ENCODE results near the gene SH2B3. TPM values are rescaled to one million over a fixed set of nuclear protein-coding genes. Genes with fewer than 3 reads are reported as not detected.

Gene SH2B3
- total RNA-seq, 3 donors from 2014 or later (not counting 1 experiment from before 2014, with no cell fraction given), result 68.1 to 81.3 (median 68.4) TPM

DNA sequence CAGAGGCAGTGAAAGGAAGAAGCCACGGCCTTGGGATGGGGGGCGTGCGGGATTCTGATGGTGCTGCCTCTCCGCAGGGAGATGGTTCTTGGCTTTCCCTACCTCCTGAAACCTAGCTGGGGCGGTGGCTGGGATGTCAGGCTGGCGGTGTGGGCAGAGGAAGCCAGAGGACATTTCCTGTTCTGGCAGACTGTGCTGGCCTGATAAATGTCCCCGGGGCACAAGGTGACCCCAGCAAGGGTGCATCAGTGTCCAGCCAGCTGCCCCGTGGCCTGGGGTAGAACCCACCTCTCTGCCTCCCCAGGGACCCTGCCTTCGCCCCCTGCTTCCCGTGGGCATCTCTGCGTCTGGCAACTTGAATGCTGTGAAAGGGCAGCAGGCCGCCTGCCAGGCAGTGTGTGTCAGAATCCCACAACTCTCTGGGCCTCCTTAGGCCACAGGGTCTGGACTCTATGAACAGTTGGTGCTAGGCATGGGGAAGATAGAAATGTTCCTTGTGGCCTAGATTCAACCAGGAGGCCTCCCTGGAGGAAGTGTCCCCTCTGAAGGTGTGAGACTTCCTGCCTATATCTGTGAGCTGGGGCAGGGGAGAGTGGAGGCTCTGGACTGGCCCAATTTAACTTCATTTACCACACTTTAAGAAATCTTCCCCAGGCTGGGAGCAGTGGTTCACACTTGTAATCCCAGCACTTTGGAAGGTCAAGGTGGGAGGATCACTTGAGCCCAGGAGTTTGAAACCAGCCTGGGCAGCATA is 4.9 kb downstream of the SH2B3 start:
- intact Hi-C loops (cut with micrococcal nuclease), result no loop called here
- no peaks in the 10 kb centered on the region for H3K27me3 Mint-ChIP-seq (ENCODE audit: low read depth in 2 of 2)
- ATAC-seq (no peak), DNase-seq (peak in 1 of 2 donors; percentile 20)
- TF ChIP-seq, protein P1, sequence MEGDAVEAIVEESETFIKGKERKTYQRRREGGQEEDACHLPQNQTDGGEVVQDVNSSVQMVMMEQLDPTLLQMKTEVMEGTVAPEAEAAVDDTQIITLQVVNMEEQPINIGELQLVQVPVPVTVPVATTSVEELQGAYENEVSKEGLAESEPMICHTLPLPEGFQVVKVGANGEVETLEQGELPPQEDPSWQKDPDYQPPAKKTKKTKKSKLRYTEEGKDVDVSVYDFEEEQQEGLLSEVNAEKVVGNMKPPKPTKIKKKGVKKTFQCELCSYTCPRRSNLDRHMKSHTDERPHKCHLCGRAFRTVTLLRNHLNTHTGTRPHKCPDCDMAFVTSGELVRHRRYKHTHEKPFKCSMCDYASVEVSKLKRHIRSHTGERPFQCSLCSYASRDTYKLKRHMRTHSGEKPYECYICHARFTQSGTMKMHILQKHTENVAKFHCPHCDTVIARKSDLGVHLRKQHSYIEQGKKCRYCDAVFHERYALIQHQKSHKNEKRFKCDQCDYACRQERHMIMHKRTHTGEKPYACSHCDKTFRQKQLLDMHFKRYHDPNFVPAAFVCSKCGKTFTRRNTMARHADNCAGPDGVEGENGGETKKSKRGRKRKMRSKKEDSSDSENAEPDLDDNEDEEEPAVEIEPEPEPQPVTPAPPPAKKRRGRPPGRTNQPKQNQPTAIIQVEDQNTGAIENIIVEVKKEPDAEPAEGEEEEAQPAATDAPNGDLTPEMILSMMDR (IDR thresholded peaks at IDR 0.05), result no peak
- Histone ChIP-seq H3K4me1 (ENCODE audit: control insufficient read depth, insufficient read depth, low read length) (peaks cover 89% of the 10 kb centered on the region), H3K27me3 (ENCODE audit: control insufficient read depth, insufficient read depth, low read length) (no peaks in the 10 kb centered on the region), H3K4me3 (ENCODE audit: low read length) (peak overlapping the region; percentile 13), H3K36me3 (ENCODE audit: control insufficient read depth, insufficient read depth, low read length) (peaks cover 2% of the 10 kb centered on the region), H3K9me3 (ENCODE audit: control insufficient read depth, insufficient read depth, low read length) (no peaks in the 10 kb centered on the region), H3K27ac (ENCODE audit: low read length) (peak overlapping the region; percentile 68)
- 54% methylated on average over 12 of the region's 12 CpGs for WGBS (ENCODE audit: insufficient coverage)
- peak overlapping the region; percentile 95 for H3K4me3 Mint-ChIP-seq
- no peaks in the 10 kb centered on the region for H3K9me3 Mint-ChIP-seq
- no peaks in the 10 kb centered on the region for H3K36me3 Mint-ChIP-seq
- peak overlapping the region; percentile 91 to 96 for H3K27ac Mint-ChIP-seq
- peaks cover 67 to 86% of the 10 kb centered on the region in 2 donors for H3K4me1 Mint-ChIP-seq

DNA sequence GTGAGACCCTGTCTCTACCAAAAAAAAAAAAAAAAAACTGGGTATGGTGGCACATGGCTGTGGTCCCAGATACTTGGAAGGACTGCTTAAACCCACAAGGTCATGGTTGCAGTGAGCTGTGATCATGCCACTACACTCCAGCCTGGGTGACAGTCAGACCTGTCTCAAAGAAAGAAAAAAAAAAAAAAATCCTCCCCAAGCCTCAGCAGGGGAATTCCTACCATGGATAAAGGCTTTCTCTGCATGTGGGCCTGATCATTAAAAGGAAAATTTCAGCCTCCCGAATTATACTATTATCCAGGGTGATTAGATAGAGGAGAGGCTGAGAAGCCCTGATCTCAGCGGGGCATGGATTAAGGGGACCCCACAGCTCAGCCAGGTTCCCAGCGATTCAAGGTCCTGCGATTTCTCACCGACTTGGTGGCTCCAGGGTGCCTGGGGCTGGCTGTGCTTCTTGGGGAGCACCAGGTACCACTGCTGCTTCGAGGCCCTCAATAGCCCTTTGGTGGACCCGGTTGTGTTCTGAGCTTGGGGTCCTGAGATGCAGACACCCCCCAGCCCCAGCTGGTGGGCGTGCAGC is 5.6 kb downstream of the SH2B3 start:
- Mint-ChIP-seq H3K27ac (peak overlapping the region; percentile 91 to 96), H3K36me3 (no peaks in the 10 kb centered on the region), H3K9me3 (no peaks in the 10 kb centered on the region), H3K4me3 (peak overlapping the region; percentile 62), H3K4me1 (peaks cover 67 to 86% of the 10 kb centered on the region in 2 donors), H3K27me3 (ENCODE audit: low read depth in 2 of 2) (no peaks in the 10 kb centered on the region)
- H3K9me3 ChIP-seq (ENCODE audit: control insufficient read depth, insufficient read depth, low read length), result no peaks in the 10 kb centered on the region
- no peaks in the 10 kb centered on the region for H3K27me3 ChIP-seq (ENCODE audit: control insufficient read depth, insufficient read depth, low read length)
- TF ChIP-seq, protein P1 (IDR thresholded peaks at IDR 0.05), result no peak
- DNase-seq (peak in 1 of 2 donors; percentile 54), ATAC-seq (peak in 2 of 3 donors; percentile 16 to 29)
- H3K27ac ChIP-seq (ENCODE audit: low read length), result peak overlapping the region; percentile 68
- 85% methylated on average over 7 of the region's 8 CpGs for WGBS (ENCODE audit: insufficient coverage)
- intact Hi-C loops (cut with micrococcal nuclease), result no loop called here
- H3K4me1 ChIP-seq (ENCODE audit: control insufficient read depth, insufficient read depth, low read length), result peaks cover 89% of the 10 kb centered on the region
- H3K36me3 ChIP-seq (ENCODE audit: control insufficient read depth, insufficient read depth, low read length), result peaks cover 2% of the 10 kb centered on the region
- H3K4me3 ChIP-seq (ENCODE audit: low read length), result no peak overlapping the region

DNA sequence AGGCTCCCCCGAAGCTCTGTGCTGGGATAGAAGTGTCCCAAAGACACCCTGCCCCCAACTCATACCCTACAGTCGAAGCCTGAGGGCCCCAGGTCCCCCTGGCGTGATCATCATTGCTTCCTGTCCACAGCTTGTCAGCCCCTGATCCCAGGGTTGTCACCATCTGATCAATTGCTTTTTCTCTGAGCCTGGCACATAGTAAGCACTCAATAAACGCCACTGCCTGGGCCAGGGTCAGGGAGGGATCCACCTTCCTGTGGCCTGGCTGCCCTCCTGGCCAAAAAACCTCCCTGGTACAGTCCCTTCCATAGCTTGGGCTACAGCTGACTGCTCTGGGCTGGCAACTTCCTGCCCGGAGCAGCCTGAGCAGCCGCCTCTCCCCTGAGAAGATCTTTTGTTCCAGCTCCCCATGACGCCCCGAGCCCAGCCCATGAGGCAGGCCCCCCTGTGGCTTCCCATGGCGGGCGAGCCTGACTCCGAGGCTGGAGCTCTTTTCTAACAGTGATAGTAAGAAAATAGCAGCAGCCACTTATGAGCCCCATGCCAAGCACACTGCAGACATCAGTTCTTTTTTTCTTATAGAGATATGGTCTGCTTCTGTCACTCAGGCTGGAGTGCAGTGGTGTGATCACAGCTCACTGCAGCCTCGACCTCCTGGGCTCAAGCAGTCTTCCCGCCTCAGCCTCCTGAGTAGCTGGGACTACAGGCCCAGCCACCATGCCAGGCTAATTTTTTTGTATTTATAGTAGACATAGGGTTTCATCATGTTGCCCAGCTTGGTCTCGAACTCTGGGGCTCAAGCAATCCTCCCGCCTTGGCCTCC is 6.5 kb downstream of the SH2B3 start:
- Histone ChIP-seq H3K4me3 (ENCODE audit: low read length) (no peak overlapping the region), H3K27me3 (ENCODE audit: control insufficient read depth, insufficient read depth, low read length) (no peaks in the 10 kb centered on the region), H3K27ac (ENCODE audit: low read length) (peak overlapping the region; percentile 68), H3K36me3 (ENCODE audit: control insufficient read depth, insufficient read depth, low read length) (peaks cover 2% of the 10 kb centered on the region), H3K9me3 (ENCODE audit: control insufficient read depth, insufficient read depth, low read length) (no peaks in the 10 kb centered on the region), H3K4me1 (ENCODE audit: control insufficient read depth, insufficient read depth, low read length) (peaks cover 82% of the 10 kb centered on the region)
- DNase-seq (peak; percentile 21 to 44), ATAC-seq (peak; percentile 33 to 50 (median 45))
- Mint-ChIP-seq H3K4me3 (peak overlapping the region; percentile 90), H3K27ac (peak overlapping the region; percentile 91 to 96), H3K36me3 (no peaks in the 10 kb centered on the region), H3K4me1 (peaks cover 60 to 84% of the 10 kb centered on the region in 2 donors), H3K27me3 (ENCODE audit: low read depth in 2 of 2) (no peaks in the 10 kb centered on the region), H3K9me3 (no peaks in the 10 kb centered on the region)
- intact Hi-C loops (cut with micrococcal nuclease), result no loop called here
- TF ChIP-seq, protein P1 (IDR thresholded peaks at IDR 0.05), result no peak
- WGBS (ENCODE audit: insufficient coverage), result 26% methylated on average over 14 of the region's 15 CpGs

Data from natural killer cell (primary cell).